ENCODE measurements around the gene ZNF764.
"Not testable (repeated sequence)": the region's sequence is repeated elsewhere in the genome, so short reads cannot be mapped to it uniquely, and the experiment has no call there.

The ZNF764 gene

DNA sequence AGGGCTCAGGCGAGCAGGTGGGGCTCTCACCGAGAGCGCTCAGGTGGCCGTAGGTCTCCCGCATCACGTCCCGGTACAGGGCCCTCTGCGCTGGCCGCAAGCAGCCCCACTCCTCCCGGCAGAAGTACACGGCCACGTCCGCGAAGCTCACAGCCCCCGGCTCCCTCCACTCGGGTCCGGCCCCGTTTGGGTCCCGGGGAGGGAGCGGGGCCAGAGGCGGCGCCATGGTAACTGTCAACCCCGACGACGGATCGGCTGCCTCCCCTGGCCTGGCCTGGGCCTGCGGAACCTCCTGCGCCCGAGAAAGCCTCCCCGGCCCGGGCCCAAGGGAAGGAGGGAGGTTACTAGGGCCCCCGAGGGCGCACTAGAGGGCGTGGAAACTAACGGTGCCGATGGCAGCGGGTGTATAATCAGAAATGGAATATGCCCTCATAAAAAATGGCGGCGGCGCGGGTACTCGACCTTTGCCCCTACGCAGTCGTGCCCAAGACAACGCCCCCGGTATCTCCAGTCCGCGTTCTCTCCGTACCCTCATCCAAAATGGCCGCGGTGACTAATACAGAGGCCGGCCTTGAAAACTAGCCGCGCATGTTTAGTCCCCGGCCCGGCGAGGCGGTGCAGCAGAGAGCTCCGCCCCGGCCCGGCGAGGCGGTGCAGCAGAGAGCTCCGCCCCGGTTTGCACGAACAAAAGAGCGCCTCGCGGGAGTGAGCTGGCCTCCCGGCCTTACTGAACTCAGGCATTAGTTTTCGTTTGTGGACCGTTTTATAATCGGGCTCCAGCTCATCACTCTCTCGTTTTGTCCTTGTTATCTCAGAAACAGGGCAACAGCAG is at the start of gene ZNF764:
TSS of gene ZNF764 (minus strand) at position 418 of the 832 bp plus-strand sequence. CDS start at position 226, 192 bp downstream.
- peak; percentile 97 for DNase-seq (ENCODE audit: low spot score)

DNA sequence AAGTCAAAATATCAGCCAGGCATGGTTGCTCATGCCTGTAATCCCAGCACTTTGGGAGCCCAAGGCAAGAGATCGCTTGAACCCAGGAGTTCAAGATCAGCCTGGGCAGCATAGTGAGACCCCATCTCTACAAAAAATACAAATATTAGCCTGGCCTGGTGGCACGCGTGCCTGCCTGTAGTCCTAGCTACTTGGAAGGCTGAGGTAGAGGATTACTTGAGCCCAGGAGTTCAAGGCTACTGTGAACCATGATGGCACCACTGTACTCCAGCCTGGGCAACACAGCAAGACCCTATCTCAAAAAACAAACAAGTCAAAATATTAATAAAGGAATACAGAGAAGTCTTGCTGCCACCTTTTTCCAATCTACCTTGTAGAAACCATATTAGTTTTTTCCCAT is 47.8 kb upstream of the ZNF764 start:
- DNase-seq (ENCODE audit: low spot score) = no peak

DNA sequence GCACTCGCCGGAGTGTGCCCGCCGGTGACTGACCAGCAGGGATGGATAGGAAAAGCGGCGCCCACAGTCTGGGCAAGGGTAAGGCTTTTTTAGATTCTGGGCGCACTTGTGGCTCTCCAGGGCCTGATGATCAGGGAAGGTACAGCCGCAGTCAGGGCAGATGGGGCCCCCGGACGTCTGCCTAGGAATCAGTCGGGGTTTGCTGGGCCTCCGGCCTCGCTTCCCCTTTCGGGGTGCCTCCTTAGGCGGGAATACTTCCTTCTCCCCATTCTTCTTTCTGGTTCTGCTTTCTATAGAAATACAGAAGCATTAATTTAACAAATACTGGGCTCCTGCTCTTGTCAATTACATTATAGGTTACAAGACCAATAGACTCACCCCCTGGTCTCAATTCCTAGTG is 47.0 kb upstream of the ZNF764 start:
- no peak for DNase-seq (ENCODE audit: low spot score)

DNA sequence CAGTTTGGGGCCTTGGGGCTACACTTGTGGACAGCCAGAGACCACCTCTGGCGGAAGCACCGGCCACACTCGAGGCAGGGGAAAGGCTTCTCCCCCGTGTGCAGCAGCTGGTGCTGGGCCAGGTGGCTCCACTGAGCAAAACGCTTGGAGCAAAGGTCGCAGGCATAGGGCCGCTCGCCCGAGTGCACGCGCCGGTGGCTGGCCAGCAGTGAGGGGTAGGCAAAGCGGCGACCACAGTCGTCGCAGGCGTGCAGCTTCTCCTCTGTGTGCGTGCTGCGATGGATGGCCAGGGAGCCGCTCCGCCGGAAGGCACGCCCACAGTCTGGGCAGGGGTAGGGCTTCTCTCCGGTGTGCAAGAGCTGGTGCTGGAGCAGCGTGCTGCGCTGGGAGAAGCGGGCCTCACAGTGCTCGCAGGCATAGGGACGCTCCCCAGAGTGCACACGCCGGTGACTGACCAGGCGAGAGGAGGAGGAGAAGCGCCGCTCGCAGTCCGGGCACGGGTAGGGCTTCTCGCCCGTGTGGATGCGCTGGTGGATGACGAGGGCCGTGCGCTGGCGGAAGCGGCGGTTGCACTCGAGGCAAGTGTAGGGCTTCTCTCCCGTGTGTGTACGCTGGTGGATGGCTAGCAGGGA is 46.3 kb upstream of the ZNF764 start:
- no peak for DNase-seq (ENCODE audit: low spot score)

DNA sequence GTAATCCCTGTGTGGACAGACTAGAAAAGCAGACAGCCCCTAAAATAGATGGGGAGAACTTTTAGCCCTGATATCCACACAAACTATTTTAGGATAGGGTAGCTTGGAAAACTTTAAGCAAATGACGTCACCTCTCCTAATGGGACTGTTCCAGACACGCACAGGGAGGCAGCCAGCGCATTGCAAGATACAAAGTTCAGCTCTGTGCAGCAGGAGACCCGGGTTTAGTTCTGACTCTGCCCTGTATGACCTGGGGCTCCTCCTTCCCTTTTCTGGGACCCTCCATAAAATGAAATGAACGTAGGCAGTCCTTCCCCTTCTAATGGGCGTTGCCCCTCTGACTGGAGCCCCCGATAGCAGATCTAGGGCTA is 45.8 kb upstream of the ZNF764 start:
- no peak for DNase-seq (ENCODE audit: low spot score)

DNA sequence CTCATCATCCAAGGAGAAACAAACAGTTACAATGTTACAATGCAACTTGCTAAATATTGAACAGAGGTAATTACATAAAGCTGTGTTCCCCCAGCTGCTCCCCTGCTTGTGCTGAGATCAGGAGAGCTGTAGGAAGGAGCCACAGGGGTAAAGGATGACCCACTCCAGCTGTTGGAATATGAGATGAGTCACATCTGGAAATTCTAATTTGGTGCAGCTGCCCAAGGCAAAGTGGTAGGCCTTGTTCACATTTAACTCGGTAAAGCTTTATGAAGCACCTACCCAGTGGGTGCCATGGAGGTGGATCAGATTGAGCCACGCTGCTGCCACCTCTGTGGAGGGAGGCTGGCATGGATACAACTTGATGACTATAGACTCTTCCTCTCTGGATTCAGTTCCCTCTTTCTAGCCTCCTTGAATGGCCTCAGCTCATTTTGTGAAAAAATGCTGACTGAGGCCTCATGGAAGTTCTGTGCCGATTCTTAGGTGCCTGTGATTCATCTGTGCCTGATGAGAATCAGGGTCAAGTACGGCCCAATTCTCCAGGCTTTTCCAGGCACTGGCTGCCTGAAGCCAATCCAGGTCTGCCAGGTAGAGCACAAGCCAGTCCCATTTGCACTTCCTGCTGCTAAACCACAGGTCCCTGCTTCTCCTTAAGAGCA is 44.6 kb upstream of the ZNF764 start:
- peak; percentile 44 for DNase-seq (ENCODE audit: low spot score)

DNA sequence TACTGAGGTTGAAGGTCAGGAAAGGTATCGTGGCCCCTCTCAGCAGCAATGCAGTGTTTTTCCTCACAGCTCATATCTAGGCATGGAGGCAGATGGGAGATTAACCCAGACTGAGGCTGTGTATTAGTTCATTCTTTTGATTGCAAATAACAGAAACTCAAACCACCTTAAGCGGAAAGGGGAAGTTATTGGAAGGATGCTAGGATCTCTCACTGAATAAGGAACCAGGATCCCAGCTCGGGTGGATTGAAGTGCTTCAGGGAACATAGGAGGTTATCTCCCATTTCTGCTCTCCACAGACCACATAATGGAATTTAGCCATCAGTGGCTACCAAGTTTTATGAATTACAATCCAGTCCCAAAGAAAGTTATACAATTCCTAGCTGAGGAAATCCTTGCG is 43.8 kb upstream of the ZNF764 start:
- DNase-seq (ENCODE audit: low spot score) = no peak

DNA sequence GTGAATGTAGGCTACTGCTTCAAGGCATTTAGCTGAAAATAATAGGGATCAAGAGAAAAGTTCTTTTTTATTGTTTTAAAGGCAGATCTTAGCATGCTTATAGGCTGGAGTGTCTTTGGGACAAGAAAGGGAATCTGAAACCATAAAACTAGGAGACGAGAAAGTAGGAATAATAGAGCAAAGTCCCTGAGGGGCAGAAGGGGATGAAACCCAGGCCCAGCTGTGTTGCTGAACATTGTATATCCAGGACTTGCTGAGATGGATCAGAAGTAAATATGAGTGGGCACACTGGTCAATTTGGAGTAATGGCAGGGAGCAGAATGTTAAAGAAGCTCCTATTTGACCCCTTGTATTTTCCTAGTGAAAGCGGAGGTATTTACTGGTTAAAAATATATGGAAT is 42.8 kb upstream of the ZNF764 start:
- no peak for DNase-seq (ENCODE audit: low spot score)

DNA sequence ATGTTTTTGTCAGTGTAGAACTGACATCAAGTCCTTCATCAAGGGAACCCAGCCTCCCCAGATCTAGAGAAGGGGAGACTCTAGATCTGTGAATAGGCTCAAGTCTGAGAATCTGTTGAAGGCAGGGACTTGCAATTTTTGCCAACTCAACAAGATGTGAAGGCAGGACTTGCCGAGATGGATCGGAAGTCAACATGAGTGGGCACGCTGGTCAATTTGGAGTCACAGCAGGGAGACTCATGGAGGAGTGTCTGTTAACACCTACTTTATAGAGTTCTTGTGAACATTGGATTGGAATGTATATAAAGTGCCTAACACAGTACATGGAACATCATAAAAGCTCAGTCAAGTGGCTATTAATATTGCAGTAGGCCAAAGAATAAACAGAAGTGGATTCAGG is 42.0 kb upstream of the ZNF764 start:
- no peak for DNase-seq (ENCODE audit: low spot score)

DNA sequence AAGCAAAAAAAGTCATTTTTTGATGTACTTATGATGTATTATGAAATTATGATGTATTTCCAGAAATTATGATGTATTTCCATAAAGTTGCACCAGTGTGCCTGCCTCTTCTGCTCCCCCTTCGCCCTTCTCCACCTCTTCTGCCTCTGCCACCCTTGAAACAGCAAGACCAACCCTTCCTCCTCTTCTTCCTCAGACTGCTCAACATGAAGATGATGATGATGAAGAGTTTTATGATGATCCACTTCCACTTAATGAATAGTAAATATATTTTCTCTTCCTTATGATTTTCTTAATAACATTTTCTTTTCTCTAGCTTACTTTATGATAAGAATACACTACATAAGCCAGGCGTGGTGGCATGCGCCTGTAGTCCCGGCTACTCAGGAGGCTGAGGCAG is 34.7 kb upstream of the ZNF764 start:
- DNase-seq (ENCODE audit: low spot score) = no peak

DNA sequence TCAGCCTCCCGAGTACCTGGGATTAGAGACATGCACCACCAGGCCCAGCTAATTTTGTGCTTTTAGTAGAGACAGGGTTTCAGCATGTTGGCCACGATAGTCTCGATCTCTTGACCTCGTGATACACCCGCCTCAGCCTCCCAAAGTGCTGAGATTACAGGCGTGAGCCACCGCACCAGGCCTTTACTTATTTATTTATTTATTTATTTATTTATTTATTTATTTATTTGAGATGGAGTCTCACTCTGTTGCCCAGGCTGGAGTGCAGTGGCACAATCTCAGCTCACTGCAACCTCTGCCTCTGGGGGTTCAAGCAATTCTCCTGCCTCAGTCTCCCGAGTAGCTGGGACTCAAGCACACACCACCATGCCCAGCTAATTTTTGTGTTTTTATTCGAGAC is 32.7 kb upstream of the ZNF764 start:
- not testable (repeated sequence) for DNase-seq (ENCODE audit: low spot score)

DNA sequence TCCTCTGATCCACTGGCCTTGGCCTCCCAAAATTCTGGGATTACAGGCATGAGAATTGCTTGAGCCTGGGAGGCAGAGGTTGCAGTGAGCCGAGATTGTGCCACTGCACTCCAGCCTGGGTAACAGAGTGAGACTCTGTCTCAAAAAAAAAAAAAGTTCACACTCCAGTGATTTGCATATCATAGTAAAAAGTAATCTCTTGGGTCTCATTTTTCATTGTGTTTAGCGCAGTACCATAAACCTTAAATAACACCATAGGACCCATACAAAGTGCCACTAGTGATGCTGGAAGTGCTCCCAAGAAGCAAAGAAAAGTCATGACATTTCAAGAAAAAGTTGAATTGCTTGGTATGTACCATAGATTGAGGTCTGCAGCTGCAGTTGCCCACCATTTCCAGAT is 31.4 kb upstream of the ZNF764 start:
- not testable (repeated sequence) for DNase-seq (ENCODE audit: low spot score)

DNA sequence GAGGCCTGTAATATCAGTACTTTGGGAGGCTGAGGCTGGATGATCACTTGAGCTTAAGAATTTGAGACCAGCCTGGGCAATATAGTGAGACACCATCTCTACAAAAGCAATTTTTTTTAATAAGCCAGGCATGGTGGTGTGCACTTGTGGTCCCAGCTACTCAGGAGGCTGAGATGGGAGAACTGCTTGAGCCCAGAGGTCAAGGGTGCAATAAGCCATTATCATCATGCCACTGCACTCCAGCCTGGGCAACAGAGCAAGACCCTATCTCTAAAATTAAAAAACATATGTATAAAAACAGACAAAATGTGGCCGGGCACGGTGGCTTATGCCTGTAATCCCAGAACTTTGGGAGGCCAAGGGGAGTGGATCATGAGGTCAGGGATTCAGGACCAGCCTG is 30.5 kb upstream of the ZNF764 start:
- no peak for DNase-seq (ENCODE audit: low spot score)

DNA sequence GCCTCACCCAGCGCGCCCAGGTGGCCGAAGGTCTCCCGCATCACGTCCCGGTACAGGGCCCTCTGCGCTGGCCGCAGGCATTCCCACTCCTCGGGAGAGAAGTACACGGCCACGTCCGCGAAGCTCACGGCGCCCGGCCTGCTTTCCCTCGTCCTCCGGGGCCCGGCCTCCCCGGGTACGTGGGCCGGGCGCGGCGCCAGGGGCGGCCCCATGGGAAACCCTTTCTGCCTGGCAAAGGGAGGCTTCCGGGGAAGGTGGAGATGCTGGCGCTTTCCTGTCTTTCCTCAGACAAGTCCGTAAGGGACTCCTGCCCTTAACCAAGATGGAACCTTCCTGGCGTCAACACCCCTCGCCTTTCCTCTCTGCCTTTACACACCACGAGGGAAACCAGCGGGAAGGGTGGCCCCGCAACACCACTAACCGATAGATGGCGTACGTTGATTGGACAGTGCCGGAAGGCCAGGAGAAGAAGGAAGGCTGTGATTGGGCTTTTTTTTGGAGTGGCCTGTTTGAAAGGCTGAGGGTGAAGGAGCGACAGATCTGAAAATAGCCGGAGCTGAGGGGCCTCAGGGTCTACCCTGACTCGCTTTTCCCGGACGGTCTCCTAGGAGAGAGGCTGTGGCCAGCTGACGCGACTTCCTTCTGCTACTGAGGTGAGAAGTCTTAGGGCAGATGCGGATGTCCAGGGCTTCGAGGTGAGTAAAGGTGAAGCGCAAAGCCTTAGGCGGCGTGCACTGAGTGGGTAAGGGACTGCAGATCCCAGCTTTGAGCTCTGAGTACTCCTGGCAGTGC is 27.4 kb upstream of the ZNF764 start, which contains the start of gene ZNF785:
TSS of gene ZNF785 (minus strand) at position 298 of the 792 bp plus-strand sequence. CDS start at position 212, 86 bp downstream.
- peak; percentile 99 for DNase-seq (ENCODE audit: low spot score)

DNA sequence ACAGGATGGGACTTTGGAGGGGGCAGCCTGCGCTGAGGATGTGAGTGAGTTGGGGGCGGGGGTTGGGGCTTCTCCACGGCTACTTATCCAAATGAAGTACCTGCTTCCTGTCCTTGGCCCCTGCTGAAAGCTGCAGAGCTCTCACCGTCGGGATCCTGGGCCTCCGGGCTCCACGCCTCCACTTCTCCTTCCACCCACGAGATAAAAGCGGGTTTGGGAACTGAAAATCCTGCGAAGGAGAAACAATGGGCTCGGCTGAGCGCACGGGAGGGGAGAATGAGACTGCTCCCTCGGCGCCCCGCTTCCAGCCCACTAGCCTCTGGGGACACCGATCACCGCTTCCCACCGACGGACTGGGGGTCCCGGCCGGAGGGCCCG is 26.8 kb upstream of the ZNF764 start:
- peak; percentile 26 for DNase-seq (ENCODE audit: low spot score)

DNA sequence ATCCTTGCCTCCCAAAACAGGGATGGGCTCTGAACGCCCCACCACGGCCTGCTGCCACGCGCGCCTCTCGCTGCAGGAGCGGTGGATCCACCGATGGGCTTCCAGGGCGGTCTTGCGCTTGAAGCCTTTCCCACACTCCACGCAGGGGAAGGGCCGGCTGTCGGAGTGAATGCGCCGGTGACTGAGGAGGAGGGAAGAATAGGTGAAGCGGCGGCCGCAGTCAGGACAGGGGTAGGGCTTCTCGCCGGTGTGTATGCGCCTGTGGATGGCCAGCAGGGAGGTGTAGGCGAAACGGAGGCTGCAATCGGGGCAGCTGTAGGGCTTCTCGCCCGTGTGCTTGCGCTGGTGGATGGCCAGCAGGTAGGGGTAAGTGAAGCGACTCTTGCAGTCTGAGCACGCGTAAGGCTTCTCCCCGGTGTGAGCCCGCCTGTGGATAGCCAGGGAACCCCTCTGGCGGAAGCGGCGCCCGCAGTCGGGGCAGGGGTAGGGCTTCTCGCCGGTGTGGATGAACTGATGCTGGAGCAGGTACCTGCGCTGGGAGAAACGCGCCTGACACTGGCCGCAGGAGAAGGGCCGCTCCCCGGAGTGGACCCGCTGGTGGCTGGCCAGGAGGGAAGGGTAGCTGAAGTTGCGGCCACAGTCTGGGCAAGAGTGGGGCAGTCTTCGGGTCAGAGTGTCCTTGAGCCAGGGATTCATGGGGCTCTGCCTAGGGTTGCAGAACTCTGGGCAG is 24.6 kb upstream of the ZNF764 start:
- DNase-seq (ENCODE audit: low spot score) = no peak

DNA sequence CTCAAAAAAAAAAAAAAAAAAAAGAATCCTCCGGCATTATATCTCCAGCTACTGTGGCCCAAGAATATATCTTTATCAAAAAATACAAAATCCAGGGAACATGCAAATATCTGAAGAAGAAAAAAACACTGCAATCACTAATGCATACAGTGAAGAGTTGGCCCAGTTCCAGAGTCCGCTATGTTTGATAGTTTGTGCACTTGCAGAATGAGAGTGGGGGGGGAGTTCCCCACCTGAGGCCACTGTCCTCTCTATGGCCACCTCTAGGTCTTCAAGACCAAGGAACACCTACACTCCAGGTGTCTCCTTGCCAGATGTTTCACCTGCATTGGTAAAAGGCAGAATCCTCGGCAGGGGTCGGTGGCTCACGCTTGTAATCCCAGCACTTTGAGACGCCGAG is 23.3 kb upstream of the ZNF764 start:
- no peak for DNase-seq (ENCODE audit: low spot score)

DNA sequence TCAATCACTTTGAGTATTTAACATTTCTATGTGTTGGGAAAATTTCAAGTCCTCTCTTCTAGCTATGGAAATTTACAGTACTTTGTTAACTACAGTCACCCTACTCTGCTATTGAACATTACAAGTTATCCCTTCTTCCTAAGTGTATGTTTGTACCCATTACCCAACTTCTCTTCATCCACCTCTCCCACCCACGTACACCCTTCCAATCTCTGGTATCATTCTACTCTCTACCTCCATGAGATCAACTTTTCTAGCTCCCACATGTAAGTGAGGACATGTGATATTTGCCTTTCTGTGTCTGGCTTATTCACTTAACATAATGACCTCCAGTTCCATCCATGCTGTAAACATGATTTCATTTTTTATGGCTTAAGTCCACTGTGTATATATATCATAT is 16.5 kb upstream of the ZNF764 start:
- no peak for DNase-seq (ENCODE audit: low spot score)

DNA sequence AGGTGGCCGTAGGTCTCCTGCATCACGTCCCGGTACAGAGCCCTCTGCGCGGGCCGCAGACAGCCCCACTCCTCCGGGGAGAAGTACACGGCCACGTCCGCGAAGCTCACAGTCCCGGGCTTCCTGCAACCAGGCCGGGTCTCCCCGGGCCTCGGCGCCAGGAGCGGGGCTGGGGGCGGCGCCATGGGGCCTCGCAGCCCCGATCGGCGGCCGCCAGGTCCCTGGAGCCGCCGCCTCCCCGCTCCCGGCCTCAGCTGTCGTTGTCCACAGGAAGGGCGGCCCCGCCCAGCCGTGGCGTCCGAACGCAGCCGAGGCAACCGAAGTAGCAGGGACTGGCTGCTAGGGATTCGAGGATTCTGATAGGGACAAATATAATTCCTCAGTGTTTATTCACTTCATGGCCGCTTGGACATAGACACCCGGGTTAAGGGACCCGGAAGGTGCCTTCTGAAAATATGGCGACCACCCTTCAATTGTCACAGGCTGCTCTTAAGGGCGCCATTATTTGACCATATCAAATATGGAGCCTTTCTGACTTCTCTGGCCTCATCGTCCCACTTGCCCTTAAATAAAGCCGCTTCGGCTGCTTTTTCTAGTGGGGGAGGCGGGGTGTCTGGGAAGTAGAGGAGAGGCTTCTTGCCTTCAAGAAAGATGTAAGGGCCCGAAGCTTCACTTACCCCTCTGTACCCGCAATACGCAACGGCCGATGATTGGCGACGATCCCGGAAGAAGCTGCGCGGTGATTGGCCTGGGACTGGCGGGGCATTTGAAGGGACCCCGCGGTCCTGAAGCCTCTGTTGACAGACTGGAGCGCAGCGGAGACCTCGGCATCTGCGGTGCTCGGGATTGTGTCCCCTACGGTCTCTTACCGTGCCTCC is 13.5 kb upstream of the ZNF764 start, which contains the start of gene ZNF688:
TSS of gene ZNF688 (minus strand) at position 270 of the 878 bp plus-strand sequence. CDS start at position 185, 85 bp downstream.
- peak; percentile 97 for DNase-seq (ENCODE audit: low spot score)
